ENCODE data around the gene COL18A1. TPM values are rescaled to one million over a fixed set of nuclear protein-coding genes. Genes with fewer than 3 reads are reported as not detected.

The COL18A1 gene
- total RNA-seq, 2 donors from 2014 or later: 0.31 to 1.3 TPM

GRCh38 chr21:45451091-45451740 lies 46.3 kb downstream of the COL18A1 start:
- Mint-ChIP-seq H3K4me3 (no peak overlapping the region), H3K27ac (no peak overlapping the region), H3K36me3 (no peaks in the 10 kb centered on the region), H3K4me1 (ENCODE audit: low read depth in 2 of 2) (peaks cover 0 to 5% of the 10 kb centered on the region in 2 donors), H3K27me3 (peaks cover 15% of the 10 kb centered on the region in 2 donors), H3K9me3 (peaks cover 5% of the 10 kb centered on the region)
- no peak for ATAC-seq
- DNase-seq (ENCODE audit: low spot score): no peak

GRCh38 chr21:45451771-45452182 lies 46.8 kb downstream of the COL18A1 start:
- Mint-ChIP-seq H3K4me1 (ENCODE audit: low read depth in 2 of 2) (peaks cover 0 to 5% of the 10 kb centered on the region in 2 donors), H3K27me3 (peaks cover 9 to 13% of the 10 kb centered on the region in 2 donors), H3K4me3 (no peak overlapping the region), H3K9me3 (peaks cover 4% of the 10 kb centered on the region), H3K27ac (no peak overlapping the region), H3K36me3 (no peaks in the 10 kb centered on the region)
- DNase-seq (ENCODE audit: low spot score) (no peak), ATAC-seq (no peak)

DNA sequence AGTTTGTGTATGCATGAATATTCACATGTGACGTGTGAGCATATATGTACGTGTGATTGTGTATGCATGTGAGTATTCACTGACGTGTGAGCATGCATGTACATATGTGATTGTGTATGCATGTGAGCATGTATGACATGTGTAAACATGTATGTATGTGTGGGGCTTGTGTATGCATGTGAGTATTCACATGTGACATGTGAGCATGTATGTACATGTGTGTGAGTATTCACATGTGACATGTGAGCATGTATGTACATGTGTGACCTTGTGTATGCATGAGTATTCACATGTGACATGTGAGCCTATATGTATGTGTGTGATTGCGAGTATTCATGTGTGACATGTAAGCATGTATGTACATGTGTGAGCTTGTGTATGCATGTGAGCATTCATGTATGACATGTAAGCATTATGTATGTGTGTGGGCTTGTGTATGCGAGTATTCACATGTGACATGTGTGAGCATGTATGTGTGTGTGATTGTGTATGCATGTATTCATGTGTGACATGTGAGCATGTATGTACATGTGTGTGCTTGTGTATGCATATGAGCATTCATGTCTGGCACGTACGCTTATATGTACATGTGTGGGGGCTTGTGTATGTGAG lies 47.8 kb downstream of the COL18A1 start:
- Mint-ChIP-seq H3K36me3 (no peaks in the 10 kb centered on the region), H3K4me1 (ENCODE audit: low read depth in 2 of 2) (peaks cover 0 to 5% of the 10 kb centered on the region in 2 donors), H3K4me3 (no peak overlapping the region), H3K27me3 (peaks cover 7 to 9% of the 10 kb centered on the region in 2 donors), H3K9me3 (peaks cover 4% of the 10 kb centered on the region), H3K27ac (no peak overlapping the region)
- DNase-seq (ENCODE audit: low spot score) (no peak), ATAC-seq (no peak)

- no peak overlapping the region for H3K27ac Mint-ChIP-seq
- peaks cover 0 to 5% of the 10 kb centered on the region in 2 donors for H3K4me1 Mint-ChIP-seq (ENCODE audit: low read depth in 2 of 2)
- no peak for DNase-seq (ENCODE audit: low spot score)
- no peaks in the 10 kb centered on the region for H3K36me3 Mint-ChIP-seq
- peaks cover 4% of the 10 kb centered on the region for H3K9me3 Mint-ChIP-seq
- no peak for ATAC-seq
- H3K4me3 Mint-ChIP-seq: no peak overlapping the region
- peaks cover under 1 to 5% of the 10 kb centered on the region in 2 donors for H3K27me3 Mint-ChIP-seq
These were observed 48.5 kb downstream of the COL18A1 start for GRCh38 chr21:45453308-45453950.

- DNase-seq (ENCODE audit: low spot score) (no peak), ATAC-seq (no peak)
- H3K4me1 Mint-ChIP-seq (ENCODE audit: low read depth in 2 of 2): peaks cover 0 to 5% of the 10 kb centered on the region in 2 donors
- H3K9me3 Mint-ChIP-seq: peaks cover 4% of the 10 kb centered on the region
- no peak overlapping the region for H3K4me3 Mint-ChIP-seq
- H3K27me3 Mint-ChIP-seq: peaks cover 0 to 2% of the 10 kb centered on the region in 2 donors
- no peak overlapping the region for H3K27ac Mint-ChIP-seq
- no peaks in the 10 kb centered on the region for H3K36me3 Mint-ChIP-seq
These were observed 49.3 kb downstream of the COL18A1 start for GRCh38 chr21:45454060-45454925.

DNA sequence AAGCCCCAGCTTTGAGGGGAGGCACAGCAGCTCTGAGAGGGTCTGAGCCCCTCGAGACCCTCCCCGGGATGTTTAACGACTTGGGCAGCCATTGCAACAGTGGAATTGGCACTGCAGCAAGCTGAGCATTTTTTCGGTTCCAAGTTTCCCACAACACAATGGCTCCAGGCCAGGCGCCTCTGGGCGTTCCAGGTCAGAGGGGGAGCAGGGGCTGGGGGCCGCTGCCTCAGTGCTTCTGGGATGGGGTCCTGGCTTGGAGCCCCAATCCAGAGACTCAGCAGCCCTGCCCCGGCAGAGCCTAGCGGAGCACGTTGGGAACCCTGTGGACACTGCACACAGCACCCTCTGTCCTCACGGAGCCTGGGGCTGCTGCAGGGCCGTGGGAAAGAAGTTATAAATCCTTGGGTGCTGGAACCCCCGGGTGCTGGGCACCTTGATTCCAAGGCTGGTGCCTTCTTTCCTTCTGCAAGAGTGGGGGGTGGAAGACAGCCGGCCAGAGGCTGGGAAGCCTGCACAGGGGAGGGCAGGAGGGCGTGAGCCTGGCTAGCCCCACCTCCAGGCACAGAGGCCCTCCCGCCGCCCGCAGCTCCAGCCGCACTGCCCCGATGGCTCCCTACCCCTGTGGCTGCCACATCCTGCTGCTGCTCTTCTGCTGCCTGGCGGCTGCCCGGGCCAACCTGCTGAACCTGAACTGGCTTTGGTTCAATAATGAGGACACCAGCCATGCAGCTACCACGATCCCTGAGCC lies 50.1 kb downstream of the COL18A1 start:
- no peaks in the 10 kb centered on the region for H3K36me3 Mint-ChIP-seq
- DNase-seq (ENCODE audit: low spot score): no peak
- H3K4me1 Mint-ChIP-seq (ENCODE audit: low read depth in 2 of 2): peaks cover 0 to 5% of the 10 kb centered on the region in 2 donors
- no peak for ATAC-seq
- peaks cover 4% of the 10 kb centered on the region for H3K9me3 Mint-ChIP-seq
- no peak overlapping the region for H3K4me3 Mint-ChIP-seq
- peaks cover 0 to 2% of the 10 kb centered on the region in 2 donors for H3K27me3 Mint-ChIP-seq
- H3K27ac Mint-ChIP-seq: no peak overlapping the region

DNA sequence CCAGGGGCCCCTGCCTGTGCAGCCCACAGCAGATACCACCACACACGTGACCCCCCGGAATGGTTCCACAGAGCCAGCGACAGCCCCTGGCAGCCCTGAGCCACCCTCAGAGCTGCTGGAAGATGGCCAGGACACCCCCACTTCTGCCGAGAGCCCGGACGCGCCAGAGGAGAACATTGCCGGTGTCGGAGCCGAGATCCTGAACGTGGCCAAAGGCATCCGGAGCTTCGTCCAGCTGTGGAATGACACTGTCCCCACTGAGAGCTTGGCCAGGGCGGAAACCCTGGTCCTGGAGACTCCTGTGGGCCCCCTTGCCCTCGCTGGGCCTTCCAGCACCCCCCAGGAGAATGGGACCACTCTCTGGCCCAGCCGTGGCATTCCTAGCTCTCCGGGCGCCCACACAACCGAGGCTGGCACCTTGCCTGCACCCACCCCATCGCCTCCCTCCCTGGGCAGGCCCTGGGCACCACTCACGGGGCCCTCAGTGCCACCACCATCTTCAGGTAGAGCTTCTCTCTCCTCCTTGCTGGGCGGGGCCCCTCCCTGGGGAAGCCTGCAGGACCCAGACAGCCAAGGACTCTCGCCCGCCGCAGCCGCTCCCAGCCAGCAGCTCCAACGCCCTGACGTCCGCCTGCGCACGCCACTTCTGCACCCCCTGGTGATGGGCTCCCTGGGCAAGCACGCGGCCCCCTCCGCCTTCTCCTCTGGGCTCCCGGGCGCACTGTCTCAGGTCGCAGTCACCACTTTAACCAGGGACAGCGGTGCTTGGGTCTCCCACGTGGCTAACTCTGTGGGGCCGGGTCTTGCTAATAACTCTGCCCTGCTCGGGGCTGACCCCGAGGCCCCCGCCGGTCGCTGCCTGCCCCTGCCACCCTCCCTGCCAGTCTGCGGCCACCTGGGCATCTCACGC lies 51.0 kb downstream of the COL18A1 start:
- Mint-ChIP-seq H3K4me3 (no peak overlapping the region), H3K9me3 (peaks cover 4% of the 10 kb centered on the region), H3K27me3 (peaks cover 0 to 2% of the 10 kb centered on the region in 2 donors), H3K36me3 (no peaks in the 10 kb centered on the region), H3K27ac (no peak overlapping the region), H3K4me1 (ENCODE audit: low read depth in 2 of 2) (peaks cover 0 to 5% of the 10 kb centered on the region in 2 donors)
- DNase-seq (ENCODE audit: low spot score) (no peak), ATAC-seq (no peak)

GRCh38 chr21:45456584-45457160 lies 51.7 kb downstream of the COL18A1 start:
- Mint-ChIP-seq H3K4me3 (no peak overlapping the region), H3K36me3 (no peaks in the 10 kb centered on the region), H3K9me3 (peaks cover 4% of the 10 kb centered on the region), H3K27me3 (peaks cover 0 to 2% of the 10 kb centered on the region in 2 donors), H3K27ac (no peak overlapping the region), H3K4me1 (ENCODE audit: low read depth in 2 of 2) (peaks cover 0 to 5% of the 10 kb centered on the region in 2 donors)
- ATAC-seq (no peak), DNase-seq (ENCODE audit: low spot score) (no peak)

- H3K9me3 Mint-ChIP-seq: peaks cover 4% of the 10 kb centered on the region
- no peak overlapping the region for H3K27ac Mint-ChIP-seq
- H3K4me3 Mint-ChIP-seq: no peak overlapping the region
- no peak for ATAC-seq
- peaks cover 3 to 4% of the 10 kb centered on the region in 2 donors for H3K27me3 Mint-ChIP-seq
- no peaks in the 10 kb centered on the region for H3K36me3 Mint-ChIP-seq
- H3K4me1 Mint-ChIP-seq (ENCODE audit: low read depth in 2 of 2): peaks cover 0 to 5% of the 10 kb centered on the region in 2 donors
- no peak for DNase-seq (ENCODE audit: low spot score)
These were observed 52.3 kb downstream of the COL18A1 start for GRCh38 chr21:45457161-45457831.

DNA sequence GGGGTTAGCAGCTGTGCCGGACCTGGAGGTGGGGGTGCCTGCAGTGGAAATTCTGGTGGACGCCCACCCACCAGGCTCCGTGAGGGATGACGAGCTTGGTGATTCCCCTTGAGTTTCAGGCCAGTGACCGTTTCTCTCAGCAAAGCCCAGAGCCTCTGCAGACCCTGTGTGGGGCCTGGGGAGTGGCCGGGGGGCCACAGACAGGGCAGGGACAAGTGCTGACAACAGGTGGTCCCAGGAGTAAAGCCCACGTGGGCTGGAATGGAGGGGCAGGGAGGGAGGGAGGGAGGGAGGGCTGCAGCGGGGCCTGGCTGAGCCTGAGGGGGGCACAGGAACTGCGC lies 52.8 kb downstream of the COL18A1 start:
- Mint-ChIP-seq H3K36me3 (no peaks in the 10 kb centered on the region), H3K27me3 (peaks cover 5 to 8% of the 10 kb centered on the region in 2 donors), H3K9me3 (peaks cover 4% of the 10 kb centered on the region), H3K27ac (no peak overlapping the region), H3K4me3 (no peak overlapping the region), H3K4me1 (ENCODE audit: low read depth in 2 of 2) (peaks cover 0 to 5% of the 10 kb centered on the region in 2 donors)
- no peak for ATAC-seq
- no peak for DNase-seq (ENCODE audit: low spot score)

DNA sequence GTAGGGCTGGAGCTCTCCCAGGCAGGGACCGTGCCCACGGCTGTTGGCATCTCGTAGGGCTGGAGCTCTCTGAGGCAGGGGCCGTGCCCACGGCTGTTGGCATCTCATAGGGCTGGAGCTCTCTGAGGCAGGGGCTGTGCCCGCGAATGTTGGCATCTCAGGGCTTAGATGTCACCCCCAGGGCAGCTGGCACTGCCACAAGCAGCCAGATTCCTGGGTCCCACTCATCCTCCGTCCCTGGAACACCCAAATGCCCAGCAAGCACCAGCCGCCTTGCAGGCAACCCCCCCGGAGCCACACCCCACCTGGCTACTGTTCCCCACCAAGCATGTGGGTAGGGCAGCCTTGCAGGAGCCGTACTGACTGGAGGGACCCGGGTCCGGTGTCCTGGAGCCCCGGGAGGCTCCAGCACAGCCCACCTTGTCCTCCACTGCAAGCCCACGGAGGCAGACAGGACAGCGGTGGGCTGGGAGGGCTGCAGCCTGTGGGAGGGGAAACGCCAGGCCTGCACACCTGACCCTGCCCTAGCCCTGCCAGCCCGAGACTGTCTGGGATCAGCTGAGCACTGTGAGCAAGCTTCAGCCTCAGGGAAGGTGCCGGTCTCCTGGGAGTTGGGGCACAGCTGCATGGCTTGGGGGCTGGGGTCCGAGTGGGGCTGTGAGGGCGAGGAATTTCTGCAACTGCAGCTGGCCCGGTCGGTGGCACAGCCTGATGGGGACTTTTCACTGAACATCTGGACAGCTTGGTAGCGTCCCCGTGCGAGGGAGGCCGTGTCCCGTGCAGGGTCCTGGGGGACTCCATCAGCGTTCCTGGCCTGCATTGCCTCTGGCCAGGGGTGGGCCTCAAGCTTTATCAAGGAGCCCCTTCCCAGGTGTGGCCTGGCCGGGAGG lies 53.6 kb downstream of the COL18A1 start:
- no peak overlapping the region for H3K27ac Mint-ChIP-seq

More for the DNA sequence above, 53.6 kb downstream of the COL18A1 start:
- DNase-seq (ENCODE audit: low spot score) (no peak), ATAC-seq (no peak)
- Mint-ChIP-seq H3K4me3 (no peak overlapping the region), H3K27me3 (peaks cover 3 to 9% of the 10 kb centered on the region in 2 donors), H3K4me1 (ENCODE audit: low read depth in 2 of 2) (no peaks in the 10 kb centered on the region), H3K36me3 (no peaks in the 10 kb centered on the region), H3K9me3 (no peaks in the 10 kb centered on the region)
